Daoy (cell line): ENCODE measurements around the gene POPDC3. TPM values are rescaled to one million over a fixed set of nuclear protein-coding genes. Genes with fewer than 3 reads are reported as not detected.
A peak's percentile ranks its signal among the peaks of the same experiment; 100 is the strongest.
"Not testable (repeated sequence)": the region's sequence is repeated elsewhere in the genome, so short reads cannot be mapped to it uniquely, and the experiment has no call there.

Experiments used
- DNase-seq: peaks from one replicate; pipeline ENCODE4 v3.0.0-alpha.2; 2015; ENCODE audit warnings: low read depth
- total RNA-seq: library from RNA; depleted of rRNA; stranded (reverse); fragments of >200 nt; shearing (Covaris generic); gene quantifications from 2 replicates; pipeline ENCODE4 v1.2.3, GENCODE V29; 2014; rRNA removed

Gene POPDC3
- total RNA-seq: 26.3 and 33.3 TPM in 2 replicates

GRCh38 chr6:105179244-105180065 lies at the start of gene POPDC3:
TSS of gene POPDC3 (minus strand) at chr6:105180014. CDS start at chr6:105161909, 18,105 bp downstream.
- peak; percentile 64 for DNase-seq

GRCh38 chr6:105227295-105227767 lies 47.5 kb upstream of the POPDC3 start:
- no peak for DNase-seq

- no peak for DNase-seq
These were observed 46.9 kb upstream of the POPDC3 start for GRCh38 chr6:105226598-105227294.

- DNase-seq: no peak
These were observed 43.4 kb upstream of the POPDC3 start for GRCh38 chr6:105223242-105223641.

- not testable (repeated sequence) for DNase-seq
These were observed 41.4 kb upstream of the POPDC3 start for GRCh38 chr6:105221219-105221618.

- DNase-seq: no peak
These were observed 40.4 kb upstream of the POPDC3 start for GRCh38 chr6:105220186-105220585.

GRCh38 chr6:105219218-105219617 lies 39.4 kb upstream of the POPDC3 start:
- DNase-seq: not testable (repeated sequence)

- DNase-seq: no peak
These were observed 35.7 kb upstream of the POPDC3 start for GRCh38 chr6:105215506-105215905.

- no peak for DNase-seq
These were observed 34.9 kb upstream of the POPDC3 start for GRCh38 chr6:105214668-105215067.

- no peak for DNase-seq
These were observed 33.5 kb upstream of the POPDC3 start for GRCh38 chr6:105213272-105213671.

GRCh38 chr6:105212587-105212986 lies 32.8 kb upstream of the POPDC3 start:
- no peak for DNase-seq

GRCh38 chr6:105211831-105212230 lies 32.0 kb upstream of the POPDC3 start:
- no peak for DNase-seq

- DNase-seq: no peak
These were observed 31.2 kb upstream of the POPDC3 start for GRCh38 chr6:105210932-105211531.

GRCh38 chr6:105209950-105210706 lies 30.3 kb upstream of the POPDC3 start:
- DNase-seq: peak; percentile 53

GRCh38 chr6:105207524-105208269 lies 27.9 kb upstream of the POPDC3 start:
- peak; percentile 64 for DNase-seq

GRCh38 chr6:105204768-105205167 lies 25.0 kb upstream of the POPDC3 start:
- no peak for DNase-seq

GRCh38 chr6:105204331-105204730 lies 24.5 kb upstream of the POPDC3 start:
- no peak for DNase-seq

- DNase-seq: no peak
These were observed 22.7 kb upstream of the POPDC3 start for GRCh38 chr6:105202486-105202885.

GRCh38 chr6:105200133-105200730 lies 20.4 kb upstream of the POPDC3 start:
- no peak for DNase-seq

GRCh38 chr6:105199711-105200110 lies 19.9 kb upstream of the POPDC3 start:
- DNase-seq: no peak

GRCh38 chr6:105196076-105196475 lies 16.3 kb upstream of the POPDC3 start:
- DNase-seq: no peak
